NCI-H1930 (cell line): ENCODE measurements around the gene PRPF39.

Experiments used
- DNase-seq, 2 experiments: peaks; one replicate each; lab custom pipeline; 2025; lab: John Stamatoyannopoulos, UW

PRPF39 gene

DNA sequence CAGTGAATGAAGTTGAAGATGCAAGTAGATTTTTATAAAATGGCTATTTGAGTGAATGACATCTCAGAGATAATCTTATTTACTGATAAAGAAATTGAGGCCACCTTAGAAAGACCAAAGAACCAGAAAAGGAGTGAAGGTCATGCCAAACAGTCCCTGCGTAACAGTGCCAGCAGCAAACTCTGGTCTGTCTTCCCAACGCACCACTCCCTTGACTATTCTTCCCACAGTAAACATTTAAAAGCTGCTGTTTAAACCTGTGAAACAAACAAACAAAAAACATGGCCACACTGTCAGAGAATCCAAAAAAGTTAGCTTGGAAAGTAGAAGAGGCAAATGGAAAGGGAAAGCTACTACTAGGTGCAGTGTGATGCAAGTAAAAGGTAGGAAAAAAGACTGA is 1.5 kb upstream of the PRPF39 start:
- DNase-seq: no peak

DNA sequence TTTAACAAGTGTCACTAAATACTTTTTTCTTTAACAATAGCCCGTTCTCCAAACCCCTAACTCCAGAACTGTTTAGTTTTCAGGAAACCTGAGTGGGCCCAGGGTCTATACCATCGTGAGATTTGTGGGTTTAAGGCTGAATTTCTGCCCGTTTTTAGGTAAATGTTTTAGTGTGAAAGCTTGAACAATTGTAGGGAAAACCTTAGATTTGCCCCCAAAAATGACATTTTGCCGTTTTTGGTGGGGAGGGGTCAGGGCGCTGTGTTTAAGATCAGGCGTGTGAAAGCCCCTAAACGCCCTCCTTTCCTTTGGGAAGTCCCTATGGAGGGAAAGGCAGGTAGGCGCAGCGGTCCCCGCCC is 320 bp upstream of the PRPF39 start:
- DNase-seq: no peak

DNA sequence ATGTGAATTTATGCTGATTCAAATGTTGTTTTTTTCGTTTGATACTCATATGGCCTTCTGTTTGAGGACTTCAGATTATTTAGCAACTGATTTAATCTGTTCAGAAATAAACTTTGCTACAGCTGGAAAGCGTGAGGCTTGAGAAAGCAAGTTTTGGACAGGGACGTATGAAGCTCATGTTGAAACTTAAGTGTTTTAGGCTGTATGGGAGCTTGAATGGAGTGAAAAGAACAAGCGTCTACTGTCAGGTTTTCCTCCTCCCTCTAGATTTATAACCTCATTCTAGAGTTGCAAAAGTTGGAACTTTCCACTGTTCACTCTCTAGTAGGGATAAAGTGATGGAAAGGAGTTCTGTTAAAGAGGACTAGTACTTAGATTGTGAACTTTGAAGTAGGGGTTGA is 1.0 kb downstream of the PRPF39 start:
- no peak for DNase-seq

DNA sequence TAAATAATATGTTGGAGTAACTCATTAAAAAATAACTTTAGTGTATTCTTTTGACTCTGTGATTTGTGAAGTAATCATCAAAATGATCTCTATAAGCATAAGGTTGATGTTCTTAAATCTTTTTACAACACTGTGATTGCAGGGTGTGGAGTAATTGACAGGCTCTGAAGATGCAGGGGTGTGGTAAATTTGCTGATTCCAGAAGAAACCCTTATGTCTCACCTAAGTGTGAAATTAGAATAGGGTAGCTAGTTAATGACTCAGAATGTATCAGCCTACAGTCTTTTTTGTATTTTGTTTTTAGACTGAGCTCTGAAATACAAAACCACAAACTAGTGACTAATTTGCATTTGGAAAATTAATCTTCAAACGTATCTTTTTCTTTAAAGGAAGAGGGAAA is 5.9 kb downstream of the PRPF39 start:
- DNase-seq: no peak

DNA sequence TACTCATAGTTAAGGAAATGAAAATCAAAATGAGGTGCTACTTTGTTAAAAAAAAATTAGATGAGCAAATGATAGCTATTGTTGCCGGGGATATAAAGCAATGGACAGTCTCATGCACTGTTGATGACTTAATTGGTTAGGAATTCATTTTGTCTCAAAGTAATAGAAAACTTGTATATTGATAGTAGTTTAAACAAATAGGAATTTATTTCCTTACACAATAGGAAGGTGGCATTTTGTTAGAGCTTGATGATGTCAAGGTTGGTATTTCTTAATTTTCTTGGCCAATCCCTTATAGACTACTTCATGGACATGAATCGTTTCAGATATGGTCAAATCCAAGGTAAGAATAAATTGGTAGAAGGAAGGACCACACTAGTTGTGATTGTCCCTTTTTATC is 7.8 kb downstream of the PRPF39 start:
- no peak for DNase-seq

DNA sequence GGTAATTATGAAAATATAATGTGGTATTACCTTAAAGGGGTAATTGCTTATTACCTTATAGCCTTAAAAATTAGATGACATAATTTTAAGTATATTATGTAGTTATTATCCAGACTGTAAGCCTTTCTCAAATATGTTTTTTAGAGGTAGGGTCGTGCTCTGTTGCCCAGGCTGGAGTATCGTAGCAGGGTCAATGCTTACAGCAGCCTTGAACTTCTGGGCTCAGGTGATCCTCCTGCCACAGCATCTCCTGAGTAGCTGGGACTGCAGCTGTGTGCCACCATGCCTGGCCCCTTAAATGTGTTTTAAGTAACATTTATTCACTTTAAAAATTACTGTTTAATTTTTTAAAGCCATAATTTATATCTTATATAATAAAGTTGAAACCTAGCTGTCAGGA is 10.4 kb downstream of the PRPF39 start:
- no peak for DNase-seq

DNA sequence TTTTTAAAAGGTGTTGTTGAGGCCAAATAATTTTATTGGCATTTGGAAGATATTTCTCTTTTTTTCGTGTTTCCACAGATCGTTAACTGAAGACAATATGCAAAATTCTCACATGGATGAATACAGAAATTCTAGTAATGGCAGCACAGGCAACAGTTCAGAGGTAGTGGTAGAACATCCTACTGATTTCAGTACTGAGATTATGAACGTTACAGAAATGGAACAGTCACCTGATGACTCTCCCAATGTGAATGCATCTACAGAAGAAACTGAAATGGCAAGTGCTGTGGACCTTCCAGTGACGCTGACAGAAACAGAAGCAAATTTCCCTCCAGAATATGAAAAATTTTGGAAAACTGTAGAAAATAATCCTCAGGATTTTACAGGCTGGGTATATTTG is 11.2 kb downstream of the PRPF39 start:
- no peak for DNase-seq

DNA sequence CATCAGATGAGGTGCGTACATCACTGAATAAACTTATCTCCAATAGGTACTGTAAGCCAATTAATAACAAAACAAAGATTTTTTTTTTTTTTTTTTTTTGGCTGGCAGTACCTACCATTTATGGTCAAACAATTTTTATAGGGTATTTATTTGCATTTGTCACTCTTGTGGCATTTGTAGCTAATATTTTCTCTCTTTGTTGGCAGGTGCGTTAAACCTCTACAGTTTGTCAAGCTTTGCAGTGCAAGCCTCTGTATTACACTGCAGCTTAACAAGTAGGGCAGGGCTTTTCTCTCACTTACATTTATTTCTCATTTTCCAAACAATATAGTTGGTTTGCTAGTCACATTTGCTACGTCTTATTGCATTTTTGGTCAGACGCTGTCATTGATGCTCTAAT is 12.3 kb downstream of the PRPF39 start:
- DNase-seq: no peak

DNA sequence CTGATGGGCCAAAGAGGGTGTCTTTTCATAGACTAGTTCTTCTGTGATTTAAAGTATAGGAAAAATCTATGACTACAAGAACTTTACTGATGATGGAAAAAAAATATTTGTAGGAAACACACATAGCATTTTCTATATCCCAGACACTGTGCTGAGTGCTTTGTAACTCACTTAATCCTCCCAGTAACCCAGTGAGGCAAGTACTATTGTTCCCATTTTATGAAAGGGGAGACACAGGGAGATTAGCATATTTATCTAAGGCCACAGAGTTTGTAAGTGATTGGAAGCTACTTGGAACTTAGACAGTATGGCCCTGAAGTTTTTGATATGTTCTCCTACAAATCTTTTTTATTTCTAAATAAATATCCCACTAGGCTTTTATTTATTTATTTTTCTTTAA is 19.9 kb downstream of the PRPF39 start:
- no peak for DNase-seq

DNA sequence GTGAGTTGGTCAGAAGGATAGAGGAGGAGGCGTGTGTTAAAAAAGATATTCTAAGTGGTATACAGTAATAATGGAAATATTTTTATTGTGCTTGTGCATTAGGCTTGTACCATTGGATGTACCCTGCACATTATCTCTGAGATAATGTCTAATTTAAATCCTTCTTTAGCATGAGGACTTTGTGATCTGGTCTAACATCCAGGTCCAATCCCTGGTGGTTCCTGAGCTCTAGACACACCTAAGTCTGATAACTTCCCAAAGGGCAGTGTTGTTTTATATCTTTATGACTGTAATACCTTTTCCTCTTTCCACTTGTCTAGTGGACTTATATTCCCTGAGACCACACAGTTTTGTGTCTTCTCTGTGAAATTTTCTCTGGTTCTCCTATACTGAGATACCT is 20.6 kb downstream of the PRPF39 start:
- DNase-seq: no peak

DNA sequence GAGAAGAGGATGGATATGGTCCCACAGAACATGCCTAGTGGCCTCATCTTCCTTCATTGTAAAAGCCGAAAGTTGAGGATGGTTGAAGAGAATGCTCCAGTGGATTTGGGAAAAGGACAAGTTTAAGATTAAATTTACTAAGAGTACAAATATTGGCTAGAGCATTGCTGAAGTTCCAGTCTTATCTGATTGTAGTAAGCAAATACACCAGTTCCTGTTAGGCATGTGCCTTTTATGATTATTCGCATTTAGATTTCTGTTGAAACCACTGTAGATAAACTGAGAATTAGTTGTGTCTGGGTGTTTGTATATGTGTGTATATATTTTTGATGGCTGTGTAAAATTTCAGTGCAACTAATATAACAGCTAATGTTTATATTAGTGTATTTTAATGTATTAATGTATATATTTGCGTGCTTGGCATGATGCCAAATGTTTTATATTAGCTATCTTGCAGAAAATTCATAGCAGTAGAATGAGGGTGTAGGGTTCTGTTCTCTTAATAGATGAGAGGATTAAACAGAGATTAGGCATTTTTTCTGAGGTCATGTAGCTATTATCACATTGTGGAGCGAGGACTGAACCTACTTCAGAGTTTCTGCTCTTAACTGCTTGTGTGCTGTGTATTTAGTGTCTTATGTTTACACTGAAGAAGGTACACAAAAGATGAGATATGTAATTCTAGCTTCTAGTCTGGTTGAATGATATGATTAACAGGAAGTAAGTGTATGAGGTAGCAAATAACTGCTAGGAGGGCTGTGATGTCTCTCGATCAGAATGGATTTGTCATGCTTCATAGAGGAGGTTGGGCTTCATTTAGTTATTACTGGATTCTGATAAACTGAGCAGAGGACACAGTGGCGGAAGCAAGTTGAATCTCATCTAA is 29.2 kb downstream of the PRPF39 start:
- DNase-seq: no peak

DNA sequence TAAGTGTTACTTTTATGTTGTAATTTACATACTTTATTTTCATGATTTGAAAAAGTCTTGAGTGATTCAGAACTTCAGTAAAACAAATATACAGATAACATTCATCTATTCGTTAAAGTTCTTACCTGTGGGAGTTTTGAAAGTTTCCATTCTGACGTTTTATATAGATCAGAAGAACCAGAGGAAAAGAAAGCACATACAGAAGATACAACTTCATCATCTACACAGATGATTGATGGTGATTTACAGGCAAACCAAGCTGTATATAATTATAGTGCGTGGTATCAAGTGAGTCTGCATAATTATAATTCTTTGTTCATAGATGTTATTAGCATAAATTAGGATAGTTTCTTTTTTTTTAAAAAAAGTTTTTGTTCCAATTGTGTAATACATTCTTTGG is 30.4 kb downstream of the PRPF39 start:
- no peak for DNase-seq

DNA sequence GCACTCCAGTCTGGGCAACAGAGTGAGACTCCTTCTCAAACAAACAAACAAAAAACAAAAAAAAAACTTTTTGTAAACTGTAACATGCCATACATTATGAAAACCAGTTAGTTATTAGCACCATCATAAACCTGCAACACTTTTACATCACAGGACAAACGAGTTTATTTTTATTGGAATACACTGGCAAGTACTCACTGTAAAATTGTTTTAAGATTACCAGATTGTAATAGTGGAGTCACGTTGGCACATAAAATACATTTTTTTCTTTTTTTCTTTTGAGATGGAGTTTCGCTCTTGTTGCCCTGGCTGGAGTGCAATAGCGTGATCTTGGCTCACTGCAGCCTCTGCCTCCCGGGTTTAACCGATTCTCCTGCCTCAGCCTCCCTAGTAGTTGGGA is 34.7 kb downstream of the PRPF39 start:
- DNase-seq: no peak

DNA sequence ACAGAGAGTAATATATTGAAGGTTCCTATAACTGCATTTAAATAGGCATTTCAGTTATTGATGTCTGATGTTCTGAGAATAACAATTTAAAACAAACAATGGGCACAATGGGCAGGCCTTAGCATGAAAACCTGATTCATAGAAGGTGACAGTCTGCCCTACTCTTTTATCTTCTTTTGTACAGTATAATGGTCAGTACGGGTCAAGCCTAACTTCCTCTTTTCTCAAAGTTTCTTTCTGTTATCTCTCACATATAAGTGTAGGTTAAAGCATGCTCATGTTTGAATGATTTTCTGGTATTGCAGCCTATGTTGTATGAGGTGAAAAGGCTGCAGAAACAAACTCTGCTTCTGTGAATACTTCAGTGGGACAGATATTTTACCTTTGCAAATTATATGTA is 36.2 kb downstream of the PRPF39 start:
- DNase-seq: no peak

DNA sequence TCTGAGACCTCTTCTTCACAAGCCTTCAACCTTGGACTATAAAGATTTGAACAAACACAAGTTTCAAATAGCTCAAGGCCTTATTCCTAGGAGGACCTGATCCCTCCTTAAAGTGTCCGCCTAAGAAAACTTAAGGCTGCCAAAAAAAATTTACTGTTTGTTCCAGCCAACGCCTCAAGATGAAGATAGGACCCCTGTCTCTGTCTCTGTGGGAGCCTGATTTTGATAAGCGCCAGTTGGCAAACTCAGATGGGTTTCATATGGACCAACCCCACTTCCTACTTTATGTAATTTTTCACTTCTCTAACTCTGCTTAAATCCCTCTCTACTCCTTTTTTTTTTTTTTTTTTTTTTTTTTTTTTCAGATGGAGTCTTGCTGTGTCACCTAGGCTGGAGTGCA is 39.4 kb downstream of the PRPF39 start:
- DNase-seq: no peak

DNA sequence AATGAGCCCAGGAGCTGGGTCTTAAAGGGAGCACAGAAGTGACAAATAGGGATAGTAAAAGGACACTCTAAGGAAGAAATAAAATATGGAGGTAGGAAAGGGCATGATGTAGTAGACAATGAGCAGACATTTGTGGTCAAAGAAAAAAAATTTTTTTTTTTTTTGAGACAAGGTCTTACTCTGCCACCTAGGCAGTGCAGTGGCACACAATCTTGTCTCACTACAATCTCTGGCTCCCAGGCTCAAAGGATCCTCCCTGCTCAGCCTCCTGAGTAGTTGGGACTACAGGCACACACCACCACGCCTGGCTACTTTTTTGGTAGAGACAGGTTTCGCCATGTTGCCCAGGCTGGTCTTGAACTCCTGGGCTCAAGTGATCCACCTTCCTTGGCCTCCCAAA is 41.8 kb downstream of the PRPF39 start:
- no peak for DNase-seq

DNA sequence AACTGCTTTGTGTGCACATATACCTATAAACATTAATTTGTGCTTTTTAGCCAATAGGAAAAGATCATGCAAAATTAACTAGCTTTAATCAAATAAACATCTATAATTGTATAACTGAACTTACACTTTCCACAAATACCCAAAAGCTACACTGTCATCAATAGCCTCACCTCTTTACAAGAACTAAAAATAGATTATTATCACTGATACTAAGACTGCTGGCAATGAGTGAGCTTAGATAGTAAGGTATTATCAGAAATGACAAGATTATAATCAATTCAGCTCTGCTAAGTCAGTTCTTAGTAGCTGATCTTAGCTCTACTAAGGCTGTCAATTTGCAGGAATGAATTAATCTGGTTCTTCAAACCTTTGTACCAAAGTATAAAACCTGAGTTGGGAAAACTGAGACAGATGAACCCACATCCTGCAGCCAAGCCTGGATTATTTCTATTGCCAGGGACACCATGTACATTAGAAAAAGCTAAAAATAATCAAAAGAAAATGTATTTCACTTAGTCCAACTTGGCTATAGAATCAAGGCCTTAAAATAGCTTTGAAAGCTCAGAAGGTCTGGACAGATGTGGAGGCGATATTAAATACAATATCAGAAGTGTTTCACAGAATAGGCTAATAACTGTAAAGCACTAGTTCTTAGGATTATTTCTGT is 45.2 kb downstream of the PRPF39 start:
- no peak for DNase-seq

DNA sequence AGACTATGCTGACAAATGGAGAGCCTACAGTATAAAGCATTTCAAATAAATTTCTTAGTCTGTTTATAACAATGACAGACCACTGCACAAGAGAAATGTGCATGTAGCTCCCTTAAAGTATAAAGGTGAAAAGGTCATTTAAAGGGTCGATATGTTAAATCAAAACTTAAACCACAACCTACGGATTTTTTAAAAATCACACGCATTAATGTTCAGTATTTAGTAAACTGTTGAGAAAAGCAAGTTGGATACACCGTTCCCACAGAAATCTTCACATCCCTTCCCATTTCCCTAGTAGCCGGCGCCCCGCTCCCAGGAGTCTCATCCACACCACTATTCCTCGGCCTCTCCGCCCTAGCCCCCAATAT is 49.8 kb downstream of the PRPF39 start:
- no peak for DNase-seq

DNA sequence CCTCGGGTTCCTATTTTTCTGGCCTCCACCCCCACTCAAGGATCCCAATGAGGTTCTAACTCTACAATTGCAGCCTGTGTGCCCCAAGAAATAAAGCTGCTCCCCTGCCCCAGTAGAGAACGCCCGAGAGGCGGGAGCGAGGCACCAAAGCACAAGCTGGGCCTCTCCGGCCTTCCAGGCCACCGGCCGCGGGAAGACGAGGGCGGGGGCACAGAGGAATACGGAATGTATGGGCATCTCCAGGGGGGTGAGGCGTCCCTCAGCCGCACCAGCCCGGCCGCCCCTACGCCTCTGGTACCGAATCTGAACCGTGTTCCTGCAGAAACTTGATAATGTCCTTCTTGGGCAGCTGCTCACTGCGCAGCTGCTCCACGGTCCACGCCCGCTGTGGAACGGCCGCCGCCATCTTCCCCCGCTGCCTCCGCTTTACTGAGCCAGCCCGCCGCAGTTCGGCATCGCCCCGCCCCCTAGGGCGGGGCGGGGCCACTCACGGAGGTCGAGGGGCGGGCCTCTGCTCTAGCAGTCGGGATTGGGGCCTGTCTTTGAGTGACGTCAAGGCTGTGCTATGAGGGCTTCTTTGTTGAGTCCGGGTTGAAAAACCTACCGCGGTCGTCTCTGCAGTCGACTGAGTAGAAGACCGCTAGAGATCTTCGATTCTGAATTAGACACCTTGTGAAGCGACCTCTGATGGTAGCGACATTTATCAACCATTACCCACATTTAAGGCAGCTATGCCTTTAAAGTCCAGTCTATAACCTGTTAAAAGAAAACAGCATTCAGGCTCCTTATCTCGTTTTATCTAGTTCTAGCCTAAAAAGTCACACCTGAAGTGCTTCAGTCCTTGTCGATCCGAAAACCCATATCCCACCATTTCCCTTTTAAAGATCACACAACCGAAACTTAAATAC is 50.4 kb downstream of the PRPF39 start, which contains the start of gene FKBP3:
FKBP3 (minus strand) TSS at position 431 of the 908 bp plus-strand sequence; CDS start at position 406, 25 bp downstream.
- peak; percentile 95 to 96 for DNase-seq

DNA sequence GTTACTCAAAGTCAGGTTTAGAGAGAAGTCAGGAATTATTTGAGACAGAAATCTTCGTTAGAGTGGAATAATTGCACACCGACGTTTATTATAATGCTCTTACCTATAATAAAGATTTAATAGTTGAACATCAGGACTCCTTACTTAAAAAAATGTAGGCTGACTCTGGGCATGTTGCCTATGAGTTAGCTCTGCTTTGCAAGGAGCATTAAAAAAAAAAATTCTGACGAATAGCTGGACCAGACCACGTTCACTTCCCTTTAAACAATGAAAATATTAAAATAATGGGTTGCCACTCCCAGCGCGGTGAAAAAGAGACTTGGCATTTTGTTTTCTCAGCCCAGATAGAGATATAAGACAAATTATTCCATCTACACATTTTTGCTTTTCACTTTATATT is 51.2 kb downstream of the PRPF39 start:
- DNase-seq: no peak

DNA sequence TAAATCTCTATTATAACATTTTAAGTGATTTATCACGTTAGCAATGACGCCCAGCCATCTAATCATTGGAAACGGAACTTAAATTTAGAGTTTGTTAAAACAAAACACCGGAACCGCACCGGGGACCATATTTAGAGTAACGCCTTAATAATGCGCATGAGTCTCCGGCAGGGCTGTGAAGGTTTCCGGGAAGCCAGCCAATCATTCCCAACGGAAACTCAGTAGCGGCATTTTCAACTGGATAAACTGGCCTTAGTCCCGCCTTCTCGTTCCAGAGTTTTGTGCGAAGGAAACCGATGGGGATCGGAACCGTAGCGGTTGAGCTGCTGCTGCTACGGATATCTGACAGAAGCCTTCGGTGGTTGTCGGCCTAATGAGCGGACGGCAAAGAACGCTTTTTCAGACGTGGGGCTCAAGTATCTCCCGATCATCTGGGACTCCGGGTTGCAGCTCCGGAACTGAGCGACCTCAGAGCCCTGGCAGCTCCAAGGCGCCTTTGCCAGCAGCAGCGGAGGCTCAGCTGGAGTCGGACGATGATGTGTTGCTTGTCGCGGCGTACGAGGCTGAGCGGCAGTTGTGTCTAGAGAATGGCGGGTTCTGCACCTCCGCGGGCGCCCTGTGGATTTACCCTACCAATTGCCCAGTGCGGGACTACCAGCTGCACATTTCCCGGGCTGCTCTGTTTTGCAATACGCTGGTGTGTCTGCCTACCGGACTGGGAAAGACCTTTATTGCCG is 51.9 kb downstream of the PRPF39 start, which contains the start of gene FANCM:
FANCM (plus strand) TSS at position 272 of the 737 bp plus-strand sequence; CDS start at position 374, 102 bp downstream.
- DNase-seq: peak; percentile 93 to 95

DNA sequence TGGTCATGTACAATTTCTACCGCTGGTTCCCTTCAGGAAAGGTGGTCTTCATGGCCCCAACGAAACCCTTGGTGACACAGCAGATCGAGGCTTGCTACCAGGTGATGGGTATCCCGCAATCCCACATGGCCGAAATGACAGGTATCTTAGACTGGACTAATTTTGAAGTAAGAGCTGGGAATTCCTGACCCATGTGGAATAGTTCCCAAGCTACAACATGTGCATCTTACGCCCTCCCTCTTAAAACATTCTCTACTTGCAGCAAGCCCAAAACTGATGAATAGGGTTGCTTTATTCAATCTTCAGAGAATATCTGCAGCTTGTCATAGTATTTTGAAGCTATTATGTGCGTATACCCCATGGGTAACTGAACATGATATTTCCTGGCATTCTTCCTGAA is 52.5 kb downstream of the PRPF39 start:
- no peak for DNase-seq
